Measurements from ENCODE around the gene SCN11A.

Gene SCN11A

GRCh38 chr3:39011191-39011736 is 40.5 kb downstream of the SCN11A start:
- in situ Hi-C loops (cut with MboI; ENCODE audit: low sequenced_read_pairs): no loop called here

- in situ Hi-C loops (cut with MboI; ENCODE audit: low sequenced_read_pairs): no loop called here
These were observed 46.4 kb downstream of the SCN11A start for GRCh38 chr3:39005295-39005694.
